ENCODE measurements around the gene NR6A1.

Gene NR6A1

DNA sequence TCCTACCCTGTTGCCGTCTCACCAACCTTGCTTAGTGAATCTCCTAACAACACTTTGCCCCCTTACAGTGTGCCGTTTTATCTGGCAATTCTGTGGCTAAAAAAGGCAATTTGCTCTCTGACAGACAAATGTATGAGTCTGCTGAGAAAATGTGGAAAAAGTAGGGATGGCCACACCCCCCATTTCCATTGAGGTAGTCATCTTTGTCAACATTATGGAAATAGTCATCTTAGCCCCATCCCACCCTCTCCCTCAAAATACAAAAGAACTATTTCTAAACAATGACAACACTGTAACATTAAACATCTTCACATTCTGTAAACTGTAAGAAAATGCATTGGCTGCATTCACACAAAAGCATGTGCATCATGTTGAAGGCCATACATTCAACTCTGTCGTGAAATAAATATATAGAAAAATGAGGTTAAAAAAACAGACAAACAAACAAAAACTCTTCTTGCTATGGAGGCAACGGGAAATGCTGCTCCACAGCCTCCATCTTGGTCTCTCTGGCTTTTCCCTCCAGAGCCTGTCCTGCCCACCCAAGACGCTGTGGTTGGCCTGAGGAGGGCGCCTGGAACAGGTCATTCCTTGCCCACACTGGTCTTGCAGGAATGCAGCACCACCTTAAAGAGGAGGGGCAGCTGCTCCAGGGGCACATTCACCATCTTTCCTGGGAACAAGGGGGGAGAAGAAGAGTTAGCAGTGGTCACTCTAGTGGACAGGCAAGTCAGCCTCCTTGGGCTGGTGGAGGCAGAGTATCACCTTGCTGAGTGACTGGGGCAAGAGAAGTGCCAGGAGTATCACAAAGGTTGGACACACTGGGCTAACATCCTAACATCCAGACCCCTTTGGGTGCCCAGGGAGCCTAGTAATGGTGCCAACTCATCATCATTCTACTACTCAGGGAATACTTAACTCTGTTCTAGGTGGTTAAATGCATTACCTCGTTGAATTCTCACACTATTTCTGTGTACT, 248.7 kb downstream of the NR6A1 start:
- TF ChIP-seq FOXP2 (optimal IDR thresholded peaks at IDR 0.05; ENCODE audit: control extremely low read depth, extremely low read length, insufficient read depth) (no peak), POLR2AphosphoS5 (IDR thresholded peaks at IDR 0.05; ENCODE audit: borderline replicate concordance, low read depth, low read length) (no peak), EZH2 (IDR thresholded peaks at IDR 0.05) (no peak)
- Histone ChIP-seq H3K9ac (ENCODE audit: insufficient read length) (no peak overlapping the region), H3K27ac (no peak overlapping the region), H3K9me3 (ENCODE audit: low read depth, low read length) (no peaks in the 10 kb centered on the region), H3K36me3 (ENCODE audit: insufficient read depth, low read length) (no peaks in the 10 kb centered on the region), H3K4me3 (no peak overlapping the region)
- DNase-seq (ENCODE audit: low read depth, low spot score), result no peak

DNA sequence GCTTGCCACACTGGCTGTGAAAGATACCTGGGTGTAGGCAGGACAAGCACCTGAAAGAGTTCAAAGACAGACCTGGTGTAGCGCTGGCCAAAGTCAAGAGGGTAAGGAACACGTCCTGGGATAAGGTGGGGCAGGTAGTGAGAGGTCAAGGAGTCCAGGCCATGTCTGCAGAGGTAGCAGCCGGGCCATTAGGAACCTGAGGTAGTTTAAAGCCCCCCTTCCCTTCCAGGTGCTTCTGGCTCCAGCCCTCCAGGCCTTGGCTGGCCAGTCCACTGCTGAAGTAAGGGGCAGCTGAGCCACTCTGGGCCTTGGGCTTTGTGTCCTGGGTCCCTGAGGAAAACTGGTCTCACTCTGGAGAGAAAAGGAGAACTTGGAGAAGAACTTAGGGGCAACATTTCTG, 250.0 kb downstream of the NR6A1 start:
- Histone ChIP-seq H3K36me3 (ENCODE audit: insufficient read depth, low read length) (no peaks in the 10 kb centered on the region), H3K9me3 (ENCODE audit: low read depth, low read length) (no peaks in the 10 kb centered on the region), H3K4me3 (no peak overlapping the region), H3K27ac (no peak overlapping the region), H3K9ac (ENCODE audit: insufficient read length) (no peak overlapping the region)
- no peak for DNase-seq (ENCODE audit: low read depth, low spot score)
- TF ChIP-seq POLR2AphosphoS5 (IDR thresholded peaks at IDR 0.05; ENCODE audit: borderline replicate concordance, low read depth, low read length) (no peak), EZH2 (IDR thresholded peaks at IDR 0.05) (no peak), FOXP2 (optimal IDR thresholded peaks at IDR 0.05; ENCODE audit: control extremely low read depth, extremely low read length, insufficient read depth) (no peak)

DNA sequence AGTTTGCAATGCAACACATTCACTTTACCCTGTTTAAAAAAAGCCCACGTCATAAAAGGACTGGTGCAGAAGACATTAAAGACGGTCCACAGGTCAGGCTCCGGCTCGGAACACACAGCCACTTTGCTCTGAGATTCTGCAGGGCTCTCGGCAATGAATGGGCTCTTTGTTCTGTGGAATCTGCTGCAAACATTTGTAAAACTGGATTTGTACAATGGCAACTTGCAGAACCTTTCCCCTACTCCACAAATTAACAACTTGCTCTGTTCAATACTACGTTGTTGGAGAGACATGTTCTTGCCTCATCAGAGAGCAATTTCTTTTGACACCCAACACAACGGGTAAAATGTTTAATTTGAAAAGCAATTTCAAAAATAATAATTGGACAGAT, 250.9 kb downstream of the NR6A1 start:
- Histone ChIP-seq H3K36me3 (ENCODE audit: insufficient read depth, low read length) (no peaks in the 10 kb centered on the region), H3K4me3 (no peak overlapping the region), H3K9ac (ENCODE audit: insufficient read length) (no peak overlapping the region), H3K27ac (no peak overlapping the region), H3K9me3 (ENCODE audit: low read depth, low read length) (no peaks in the 10 kb centered on the region)
- no peak for DNase-seq (ENCODE audit: low read depth, low spot score)
- no peak for TF ChIP-seq POLR2AphosphoS5 (IDR thresholded peaks at IDR 0.05; ENCODE audit: borderline replicate concordance, low read depth, low read length)
- no peak for TF ChIP-seq FOXP2 (optimal IDR thresholded peaks at IDR 0.05; ENCODE audit: control extremely low read depth, extremely low read length, insufficient read depth)
- TF ChIP-seq EZH2 (IDR thresholded peaks at IDR 0.05), result no peak

DNA sequence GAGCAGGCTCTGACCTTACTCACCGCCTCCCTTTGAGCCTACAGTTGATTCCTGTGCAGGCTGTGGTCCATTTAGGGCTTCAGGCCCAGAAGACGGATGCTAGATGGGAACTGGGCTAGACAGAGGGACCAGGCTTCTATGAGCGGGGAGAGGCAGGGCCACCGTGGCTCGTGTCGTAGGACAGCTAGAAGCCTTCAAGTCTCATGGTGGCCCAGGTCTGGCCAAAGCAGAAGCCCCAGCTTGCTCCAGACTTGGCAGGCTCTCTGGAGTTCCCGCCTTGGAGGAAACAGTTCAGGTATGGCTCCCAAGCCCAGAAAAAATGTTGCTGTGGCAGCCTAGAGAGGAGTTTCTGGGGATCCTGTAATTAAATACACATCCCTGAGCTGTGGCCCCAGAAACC, 253.0 kb downstream of the NR6A1 start:
- H3K9ac ChIP-seq (ENCODE audit: insufficient read length), result no peak overlapping the region

GRCh38 chr9:124517600-124517999, 253.5 kb downstream of the NR6A1 start:
- Histone ChIP-seq H3K27ac (no peak overlapping the region), H3K36me3 (ENCODE audit: insufficient read depth, low read length) (no peaks in the 10 kb centered on the region), H3K9ac (ENCODE audit: insufficient read length) (no peak overlapping the region), H3K9me3 (ENCODE audit: low read depth, low read length) (no peaks in the 10 kb centered on the region), H3K4me3 (no peak overlapping the region)
- DNase-seq (ENCODE audit: low read depth, low spot score), result no peak
- TF ChIP-seq POLR2AphosphoS5 (IDR thresholded peaks at IDR 0.05; ENCODE audit: borderline replicate concordance, low read depth, low read length) (no peak), FOXP2 (optimal IDR thresholded peaks at IDR 0.05; ENCODE audit: control extremely low read depth, extremely low read length, insufficient read depth) (no peak), EZH2 (IDR thresholded peaks at IDR 0.05) (no peak)

More for the DNA sequence above, 253.0 kb downstream of the NR6A1 start:
- H3K27ac ChIP-seq, result no peak overlapping the region
- no peak for DNase-seq (ENCODE audit: low read depth, low spot score)
- no peaks in the 10 kb centered on the region for H3K36me3 ChIP-seq (ENCODE audit: insufficient read depth, low read length)
- H3K4me3 ChIP-seq, result no peak overlapping the region
- no peak for TF ChIP-seq POLR2AphosphoS5 (IDR thresholded peaks at IDR 0.05; ENCODE audit: borderline replicate concordance, low read depth, low read length)
- TF ChIP-seq FOXP2 (optimal IDR thresholded peaks at IDR 0.05; ENCODE audit: control extremely low read depth, extremely low read length, insufficient read depth), result no peak
- no peak for TF ChIP-seq EZH2 (IDR thresholded peaks at IDR 0.05)
- no peaks in the 10 kb centered on the region for H3K9me3 ChIP-seq (ENCODE audit: low read depth, low read length)

DNA sequence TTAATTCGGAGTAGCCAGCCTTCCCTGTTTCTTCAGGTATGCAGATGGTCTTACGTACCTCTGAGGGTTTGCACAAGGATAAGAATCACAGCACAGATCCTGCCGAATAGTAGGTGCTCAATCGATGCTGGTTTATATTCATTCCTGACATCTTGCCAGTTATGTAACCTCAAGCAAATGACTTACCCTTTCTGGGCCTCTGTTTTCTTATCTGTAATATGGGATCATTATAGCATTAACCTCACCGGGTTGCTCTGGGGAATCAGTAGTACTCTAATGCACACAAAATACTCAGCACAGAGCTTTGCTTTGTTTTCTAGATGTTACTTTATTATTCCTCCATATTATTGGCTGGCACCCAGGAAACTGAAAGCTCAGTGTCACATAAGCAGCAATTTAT, 256.2 kb downstream of the NR6A1 start:
- TF ChIP-seq POLR2AphosphoS5 (IDR thresholded peaks at IDR 0.05; ENCODE audit: borderline replicate concordance, low read depth, low read length), result no peak
- TF ChIP-seq FOXP2 (optimal IDR thresholded peaks at IDR 0.05; ENCODE audit: control extremely low read depth, extremely low read length, insufficient read depth), result no peak
- TF ChIP-seq EZH2 (IDR thresholded peaks at IDR 0.05), result no peak
- Histone ChIP-seq H3K27ac (no peak overlapping the region), H3K36me3 (ENCODE audit: insufficient read depth, low read length) (no peaks in the 10 kb centered on the region), H3K4me3 (no peak overlapping the region), H3K9me3 (ENCODE audit: low read depth, low read length) (no peaks in the 10 kb centered on the region), H3K9ac (ENCODE audit: insufficient read length) (no peak overlapping the region)
- DNase-seq (ENCODE audit: low read depth, low spot score), result no peak

DNA sequence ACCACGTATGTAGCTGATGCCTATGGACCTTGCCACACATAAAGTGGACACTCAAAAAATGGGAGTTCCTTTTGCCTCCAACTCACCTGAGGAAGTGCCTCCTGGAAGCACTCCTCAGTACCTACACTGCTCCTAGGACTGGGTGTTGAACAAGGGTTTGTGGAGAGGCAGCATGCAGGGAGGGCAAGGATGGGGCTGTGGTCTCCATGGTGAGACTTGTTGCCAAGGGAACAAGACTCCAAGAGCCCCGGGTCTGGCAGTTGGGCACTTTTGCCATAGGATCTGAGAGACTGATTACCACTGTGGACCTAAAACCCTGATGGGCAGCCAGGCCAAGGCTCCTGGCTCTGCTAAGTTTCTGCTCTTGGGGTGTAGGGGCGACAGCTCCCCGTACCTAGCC, 257.0 kb downstream of the NR6A1 start:
- H3K9ac ChIP-seq (ENCODE audit: insufficient read length), result no peak overlapping the region
- DNase-seq (ENCODE audit: low read depth, low spot score), result no peak
- H3K36me3 ChIP-seq (ENCODE audit: insufficient read depth, low read length), result no peaks in the 10 kb centered on the region
- no peak overlapping the region for H3K27ac ChIP-seq
- no peaks in the 10 kb centered on the region for H3K9me3 ChIP-seq (ENCODE audit: low read depth, low read length)
- TF ChIP-seq EZH2 (IDR thresholded peaks at IDR 0.05), result no peak
- no peak for TF ChIP-seq FOXP2 (optimal IDR thresholded peaks at IDR 0.05; ENCODE audit: control extremely low read depth, extremely low read length, insufficient read depth)
- TF ChIP-seq POLR2AphosphoS5 (IDR thresholded peaks at IDR 0.05; ENCODE audit: borderline replicate concordance, low read depth, low read length), result no peak
- H3K4me3 ChIP-seq, result no peak overlapping the region

GRCh38 chr9:124513376-124513994, 257.6 kb downstream of the NR6A1 start:
- no peak for DNase-seq (ENCODE audit: low read depth, low spot score)
- no peaks in the 10 kb centered on the region for H3K9me3 ChIP-seq (ENCODE audit: low read depth, low read length)
- H3K36me3 ChIP-seq (ENCODE audit: insufficient read depth, low read length), result no peaks in the 10 kb centered on the region
- TF ChIP-seq POLR2AphosphoS5 (IDR thresholded peaks at IDR 0.05; ENCODE audit: borderline replicate concordance, low read depth, low read length) (no peak), EZH2 (IDR thresholded peaks at IDR 0.05) (no peak), FOXP2 (optimal IDR thresholded peaks at IDR 0.05; ENCODE audit: control extremely low read depth, extremely low read length, insufficient read depth) (no peak)
- no peak overlapping the region for H3K9ac ChIP-seq (ENCODE audit: insufficient read length)
- H3K4me3 ChIP-seq, result no peak overlapping the region
- no peak overlapping the region for H3K27ac ChIP-seq
